HEK293 (cell line): Measurements from ENCODE around the gene TRA2B.

Experiments
- CTCF ChIP-seq: fragments of 450-650 bp; formaldehyde crosslinking; IDR thresholded peaks from 2 replicates; pipeline ENCODE4 v1.5.1; 2016; ENCODE audit warnings: missing biosample characterization, missing genetic modification characterization
- FEZF1 ChIP-seq: fragments of 450-650 bp; formaldehyde crosslinking; IDR thresholded peaks from 2 replicates; pipeline ENCODE4 v1.5.1; 2016; ENCODE audit warnings: missing biosample characterization, missing genetic modification characterization
- ZFP37 ChIP-seq: fragments of 450-650 bp; formaldehyde crosslinking; IDR thresholded peaks from 2 replicates; pipeline ENCODE4 v1.5.1; 2016; ENCODE audit warnings: missing biosample characterization, missing genetic modification characterization
- ZNF112 ChIP-seq: fragments of 450-650 bp; formaldehyde crosslinking; IDR thresholded peaks from 2 replicates; pipeline ENCODE4 v1.5.0; 2017; ENCODE audit warnings: missing biosample characterization, missing genetic modification characterization
- ZNF121 ChIP-seq: fragments of 450-650 bp; formaldehyde crosslinking; IDR thresholded peaks from 2 replicates; pipeline ENCODE4 v1.5.1; 2016; ENCODE audit warnings: missing biosample characterization, missing genetic modification characterization
- ZNF404 ChIP-seq: fragments of 450-650 bp; formaldehyde crosslinking; IDR thresholded peaks from 2 replicates; pipeline ENCODE4 v1.5.1; 2017; ENCODE audit warnings: missing biosample characterization, missing genetic modification characterization
- ZNF521 ChIP-seq: fragments of 450-650 bp; formaldehyde crosslinking; IDR thresholded peaks from 2 replicates; pipeline ENCODE4 v1.5.1; 2017; ENCODE audit warnings: missing biosample characterization, mild to moderate bottlenecking, missing genetic modification characterization
- ZNF561 ChIP-seq: fragments of 450-650 bp; IDR thresholded peaks from 2 replicates; pipeline ENCODE4 v1.5.1; 2018; ENCODE audit warnings: missing biosample characterization, missing genetic modification characterization, borderline replicate concordance
- ZNF580 ChIP-seq: fragments of 450-650 bp; formaldehyde crosslinking; IDR thresholded peaks from 2 replicates; pipeline ENCODE4 v1.5.1; 2016; ENCODE audit warnings: missing biosample characterization, missing genetic modification characterization
- ZNF629 ChIP-seq: fragments of 450-650 bp; formaldehyde crosslinking; IDR thresholded peaks from 2 replicates; pipeline ENCODE4 v1.5.1; 2017; ENCODE audit warnings: missing biosample characterization, missing genetic modification characterization
- ZNF830 ChIP-seq: fragments of 450-650 bp; IDR thresholded peaks from 2 replicates; pipeline ENCODE4 v1.5.0; 2018; ENCODE audit warnings: missing biosample characterization, missing genetic modification characterization, low read depth, mild to moderate bottlenecking, moderate library complexity

- TF ChIP-seq ZNF404 (tag by site-specific recombination) (no peak), FEZF1 (no peak), ZNF830 (tag by site-specific recombination) (no peak), ZFP37 (tag by site-specific recombination) (no peak), CTCF (tag by site-specific recombination) (no peak), ZNF112 (tag by site-specific recombination) (no peak), ZNF121 (tag by site-specific recombination) (no peak), ZNF521 (no peak), ZNF580 (tag by site-specific recombination) (no peak), ZNF561 (no peak), ZNF629 (no peak)
These were observed 41.9 kb upstream of the TRA2B start for GRCh38 chr3:185979721-185980121.
